ENCODE data around the gene ATG10.

- TF ChIP-seq EP300 (IDR thresholded peaks at IDR 0.05) (no peak), CTCF (IDR thresholded peaks at IDR 0.05) (no peak), POLR2A (IDR thresholded peaks at IDR 0.05) (no peak)
These were observed 615 bp downstream of the ATG10 start for GRCh38 chr5:81972492-81972783.
